ENCODE data around the gene N4BP3. TPM values are rescaled to one million over a fixed set of nuclear protein-coding genes. Genes with fewer than 3 reads are reported as not detected.
"Not testable (repeated sequence)": the region's sequence is repeated elsewhere in the genome, so short reads cannot be mapped to it uniquely, and the experiment has no call there.

The N4BP3 gene
- total RNA-seq, 1 experiment from 2014 or later: 3.2 TPM

- BruUV-seq (replicated peaks): no TSS peak
- POLR2A ChIA-PET: no interaction called here
- no peaks in the 10 kb centered on the region for H3K9me3 Mint-ChIP-seq (ENCODE audit: unreplicated experiment)
These were observed 16.0 kb downstream of the N4BP3 start for GRCh38 chr5:178129296-178129695.

GRCh38 chr5:178130234-178130575 lies 16.9 kb downstream of the N4BP3 start:
- H3K36me3 Mint-ChIP-seq (ENCODE audit: insufficient read depth, unreplicated experiment): peaks cover 18% of the 10 kb centered on the region
- TSS peak; percentile 86 for BruUV-seq (replicated peaks)
- H3K27ac Mint-ChIP-seq (ENCODE audit: unreplicated experiment): peak overlapping the region; percentile 72
- ChIA-PET CTCF (interaction anchor here (0.6 kb wide), 1 partner anchor 1583 kb away, joined by 3 read pairs; no protein-coding TSS in a partner anchor), POLR2A (interaction anchor here (0.6 kb wide), 1 partner anchor 22 kb away, joined by 6 read pairs; no protein-coding TSS in a partner anchor)
- H3K9me3 ChIP-seq; H3K36me3 ChIP-seq (ENCODE audit: control insufficient read depth, insufficient read depth, low read length); H3K4me1 ChIP-seq; H3K9me3 Mint-ChIP-seq (ENCODE audit: unreplicated experiment); H3K27me3 ChIP-seq (replicated peaks; ENCODE audit: control insufficient read depth, insufficient read depth, low read length); DNase-seq; H3K4me1 Mint-ChIP-seq (ENCODE audit: low read depth, unreplicated experiment); H3K27me3 Mint-ChIP-seq (ENCODE audit: insufficient read depth, unreplicated experiment): not testable (repeated sequence)
- H3K4me3 Mint-ChIP-seq (ENCODE audit: unreplicated experiment): peak overlapping the region; percentile 75
- peak overlapping the region; percentile 94 for H3K4me3 ChIP-seq (ENCODE audit: low read depth, low read length)
- intact Hi-C loops (cut with micrococcal nuclease; ENCODE audit: unreplicated experiment): loop anchor here (1.0 to 2.0 kb wide), 2 partner anchors 17 kb away; partner anchors contain the start of gene N4BP3

More at GRCh38 chr5:178129296-178129695, 16.0 kb downstream of the N4BP3 start:
- Mint-ChIP-seq H3K27me3 (ENCODE audit: insufficient read depth, unreplicated experiment) (no peaks in the 10 kb centered on the region), H3K4me3 (ENCODE audit: unreplicated experiment) (no peak overlapping the region), H3K27ac (ENCODE audit: unreplicated experiment) (no peak overlapping the region), H3K36me3 (ENCODE audit: insufficient read depth, unreplicated experiment) (peaks cover 24% of the 10 kb centered on the region), H3K4me1 (ENCODE audit: low read depth, unreplicated experiment) (peaks cover 8% of the 10 kb centered on the region)
- intact Hi-C loops (cut with micrococcal nuclease; ENCODE audit: unreplicated experiment): no loop called here
- no peak for TF ChIP-seq CTCF (IDR thresholded peaks at IDR 0.05; ENCODE audit: insufficient read depth in 1 of 2, low read depth in 1 of 2, low read length in 1 of 2, severe bottlenecking in 1 of 2, unreplicated experiment in 1 of 2)
- no peaks in the 10 kb centered on the region for H3K27me3 ChIP-seq (replicated peaks; ENCODE audit: control insufficient read depth, insufficient read depth, low read length)
- H3K9me3 ChIP-seq: no peaks in the 10 kb centered on the region
- CTCF ChIA-PET: interaction anchor here (0.6 kb wide), 1 partner anchor 32 kb away, joined by 4 read pairs; no protein-coding TSS in a partner anchor
- DNase-seq: no peak
- no peak overlapping the region for H3K4me3 ChIP-seq (ENCODE audit: low read depth, low read length)
- no peaks in the 10 kb centered on the region for H3K36me3 ChIP-seq (ENCODE audit: control insufficient read depth, insufficient read depth, low read length)
- H3K4me1 ChIP-seq: peaks cover 12% of the 10 kb centered on the region

GRCh38 chr5:178130576-178131445 lies 17.5 kb downstream of the N4BP3 start, which contains the start of gene RMND5B:
Gene RMND5B, plus strand, starts transcription at chr5:178131014. Its CDS starts 7,106 bp downstream, at chr5:178138120.
- peak; percentile 89 to 93 for DNase-seq
- CTCF ChIA-PET: interaction anchor here (0.6 to 0.7 kb wide), 2 partner anchors 55 to 1582 kb away, joined by 3 to 10 read pairs; no protein-coding TSS in a partner anchor
- TF ChIP-seq CTCF (IDR thresholded peaks at IDR 0.05; ENCODE audit: insufficient read depth in 1 of 2, low read depth in 1 of 2, low read length in 1 of 2, severe bottlenecking in 1 of 2, unreplicated experiment in 1 of 2): no peak

More at GRCh38 chr5:178130576-178131445, 17.5 kb downstream of the N4BP3 start, which contains the start of gene RMND5B:
- H3K9me3 ChIP-seq: no peaks in the 10 kb centered on the region
- no peaks in the 10 kb centered on the region for H3K27me3 ChIP-seq (replicated peaks; ENCODE audit: control insufficient read depth, insufficient read depth, low read length)
- 0 out of 2 replicates have a peak, but pooled peaks cover 2% of the 10 kb centered on the region for H3K36me3 ChIP-seq (ENCODE audit: control insufficient read depth, insufficient read depth, low read length)
- H3K36me3 Mint-ChIP-seq (ENCODE audit: insufficient read depth, unreplicated experiment): peaks cover 21% of the 10 kb centered on the region
- H3K4me3 ChIP-seq (ENCODE audit: low read depth, low read length): peak within 1 kb of the TSS; percentile 94
- peaks cover 8% of the 10 kb centered on the region for H3K4me1 Mint-ChIP-seq (ENCODE audit: low read depth, unreplicated experiment)
- peak within 1 kb of the TSS; percentile 72 for H3K27ac Mint-ChIP-seq (ENCODE audit: unreplicated experiment)
- intact Hi-C loops (cut with micrococcal nuclease; ENCODE audit: unreplicated experiment): loop anchor here (1.0 to 2.0 kb wide), 2 partner anchors 16 to 18 kb away; partner anchors contain the start of gene N4BP3
- BruUV-seq (replicated peaks): no TSS peak
- H3K9me3 Mint-ChIP-seq (ENCODE audit: unreplicated experiment): no peaks in the 10 kb centered on the region
- H3K4me3 Mint-ChIP-seq (ENCODE audit: unreplicated experiment): peak within 1 kb of the TSS; percentile 75
- H3K27me3 Mint-ChIP-seq (ENCODE audit: insufficient read depth, unreplicated experiment): no peaks in the 10 kb centered on the region
- POLR2A ChIA-PET: interaction anchor here (0.6 kb wide), 1 partner anchor 22 kb away, joined by 6 read pairs; no protein-coding TSS in a partner anchor
- peaks cover 6% of the 10 kb centered on the region; the same call in 1 of the 2 replicates for H3K4me1 ChIP-seq

All from Caco-2 (cell line).